Activated T-helper 9 cell treated with anti-CD3 and anti-CD28 coated beads, Interleukin-2, amount 50 U/mL, for 16 hours (primary cell): ENCODE results near the gene SH3BP4.
"Not testable (repeated sequence)": the region's sequence is repeated elsewhere in the genome, so short reads cannot be mapped to it uniquely, and the experiment has no call there.

ENCODE experiments used
- DNase-seq: peaks from one replicate; pipeline ENCODE4 v3.0.0-alpha.2; 2020; ENCODE audit warnings: low read depth

Gene SH3BP4

GRCh38 chr2:235020141-235020540, 68.3 kb downstream of the SH3BP4 start:
- not testable (repeated sequence) for DNase-seq

GRCh38 chr2:235021752-235022151, 69.9 kb downstream of the SH3BP4 start:
- DNase-seq, result no peak

GRCh38 chr2:235024191-235024860, 72.5 kb downstream of the SH3BP4 start:
- DNase-seq, result no peak

GRCh38 chr2:235024931-235025773, 73.3 kb downstream of the SH3BP4 start:
- no peak for DNase-seq

- DNase-seq, result no peak
Observed at GRCh38 chr2:235025800-235026536, 74.2 kb downstream of the SH3BP4 start.

GRCh38 chr2:235026649-235027557, 75.1 kb downstream of the SH3BP4 start:
- DNase-seq, result no peak

- no peak for DNase-seq
Observed at GRCh38 chr2:235027558-235028214, 75.9 kb downstream of the SH3BP4 start.

GRCh38 chr2:235028646-235029045, 76.8 kb downstream of the SH3BP4 start:
- no peak for DNase-seq

- DNase-seq, result no peak
Observed at GRCh38 chr2:235029054-235029453, 77.2 kb downstream of the SH3BP4 start.

GRCh38 chr2:235030126-235030525, 78.3 kb downstream of the SH3BP4 start:
- DNase-seq, result no peak

GRCh38 chr2:235030936-235031335, 79.1 kb downstream of the SH3BP4 start:
- DNase-seq, result no peak

GRCh38 chr2:235031686-235032373, 80.0 kb downstream of the SH3BP4 start:
- no peak for DNase-seq

GRCh38 chr2:235032466-235032865, 80.6 kb downstream of the SH3BP4 start:
- DNase-seq, result no peak

GRCh38 chr2:235032949-235033348, 81.1 kb downstream of the SH3BP4 start:
- DNase-seq, result no peak

GRCh38 chr2:235034265-235035118, 82.7 kb downstream of the SH3BP4 start:
- no peak for DNase-seq

- DNase-seq, result no peak
Observed at GRCh38 chr2:235037604-235038166, 85.9 kb downstream of the SH3BP4 start.

GRCh38 chr2:235041221-235041917, 89.6 kb downstream of the SH3BP4 start:
- no peak for DNase-seq

GRCh38 chr2:235041918-235042575, 90.2 kb downstream of the SH3BP4 start:
- DNase-seq, result no peak
